HCT116 (cell line): Measurements from ENCODE around the gene COL18A1. TPM values are rescaled to one million over a fixed set of nuclear protein-coding genes. Genes with fewer than 3 reads are reported as not detected.

Experiments used
- ATAC-seq: fragments of 200-7000 bp; cut with Tn5 transposase; 2 replicates; pipeline ENCODE4 v1.9.1; 2020; ENCODE audit warnings: mild to moderate bottlenecking, moderate library complexity
- BruUV-seq: library from RNA; stranded (reverse); fragments of 400-500 nt; replicated peaks from 2 replicates; lab custom pipeline; 2021; lab: Mats Ljungman, UMichigan
- CTCF ChIA-PET: fragments of 300-600 bp; sonication (Branson Sonifier 250); formaldehyde crosslinking; loops from one replicate; lab custom pipeline; 2021; ENCODE audit warnings: antibody characterized with exemption; lab: Charles Lee
- POLR2A ChIA-PET: fragments of 300-600, 350-600 bp; sonication (Branson Sonifier 250); formaldehyde crosslinking; loops from one replicate; lab custom pipeline; 2021; ENCODE audit warnings: antibody characterized with exemption; lab: Charles Lee
- RAD21 ChIA-PET, 2 experiments: fragments of 300-600 bp; sonication (Branson Sonifier 250); formaldehyde crosslinking; loops; one replicate each; lab custom pipeline; 2023; ENCODE audit warnings: low total read pairs in 2 of 2; ENCODE audit not compliant: uncharacterized antibody in 2 of 2, unreplicated experiment in 2 of 2, low non-redundant PET in 1 of 2; lab: Charles Lee
- DNase-seq: peaks from one replicate; pipeline ENCODE4 v3.0.0-alpha.2; 2010; ENCODE audit warnings: low read depth, low spot score
- H2AFZ ChIP-seq: fragments of 200-600 bp; shearing (Covaris generic), sonication (generic); 2 replicates; pipeline ENCODE4 v1.6.1; 2017; ENCODE audit warnings: low read depth, mixed run types, mixed read lengths, antibody characterized with exemption, low read length; ENCODE audit not compliant: poor library complexity, severe bottlenecking
- H3K27ac ChIP-seq: 2 replicates; pipeline ENCODE4 v1.5.1; 2012; ENCODE audit warnings: low read depth, low read length
- H3K27me3 ChIP-seq: fragments of 200-600 bp; sonication (generic); 2 replicates; pipeline ENCODE4 v1.6.1; 2016; ENCODE audit warnings: mixed run types, low read length, mixed read lengths; ENCODE audit not compliant: insufficient read depth
- H3K36me3 ChIP-seq, 2 experiments: fragments of 200-500 bp in 1 of 2; fragments of 200-600 bp in 1 of 2; sonication (Bioruptor generic) in 1 of 2; sonication (generic) in 1 of 2; 2 replicates each; pipeline versions ENCODE4 v1.5.1 to v1.6.1; 2014 to 2016; ENCODE audit warnings: low read length in 2 of 2, inconsistent platforms in 1 of 2, mixed read lengths in 1 of 2, mixed run types in 1 of 2; ENCODE audit not compliant: insufficient read depth in 2 of 2, control insufficient read depth in 1 of 2
- H3K4me1 ChIP-seq, 2 experiments: fragments of 200-600 bp in 1 of 2; sonication (generic) in 1 of 2; 2 replicates each; pipeline versions ENCODE4 v1.5.1 to v1.6.1; 2012 to 2017; ENCODE audit warnings: low read length in 2 of 2, inconsistent platforms in 1 of 2, mild to moderate bottlenecking in 1 of 2, mixed read lengths in 1 of 2, mixed run types in 1 of 2, moderate library complexity in 1 of 2; ENCODE audit not compliant: insufficient read depth in 2 of 2, control insufficient read depth in 1 of 2
- H3K4me2 ChIP-seq: fragments of 200-600 bp; sonication (generic); 2 replicates; pipeline ENCODE4 v1.6.1; 2017; ENCODE audit warnings: mixed run types, low read length, mixed read lengths
- H3K4me3 ChIP-seq, 2 experiments: fragments of 200-600 bp in 1 of 2; sonication (generic) in 1 of 2; replicated peaks in 1 of 2; 2 replicates each; pipeline ENCODE4 v1.5.1; 2011 to 2016; ENCODE audit warnings: low read length in 2 of 2, control low read depth in 1 of 2, low read depth in 1 of 2, mild to moderate bottlenecking in 1 of 2, mixed read lengths in 1 of 2, mixed run types in 1 of 2
- H3K79me2 ChIP-seq: fragments of 200-600 bp; sonication (generic); 2 replicates; pipeline ENCODE4 v1.6.1; 2017; ENCODE audit warnings: mild to moderate bottlenecking, mixed run types, low read length, moderate library complexity, mixed read lengths; ENCODE audit not compliant: insufficient read depth
- H3K9ac ChIP-seq: fragments of 200-600 bp; sonication (generic); 2 replicates; pipeline ENCODE4 v1.6.1; 2016; ENCODE audit warnings: low read length, mixed read lengths
- H3K9me2 ChIP-seq: fragments of 200-600 bp; sonication (generic), shearing (Covaris generic); 2 replicates; pipeline ENCODE4 v1.6.1; 2017; ENCODE audit warnings: mixed run types, mild to moderate bottlenecking, moderate library complexity; ENCODE audit not compliant: insufficient read depth
- H3K9me3 ChIP-seq, 2 experiments: fragments of 200-500 bp in 1 of 2; fragments of 200-600 bp in 1 of 2; sonication (Bioruptor generic) in 1 of 2; sonication (generic) in 1 of 2; 2 replicates each; pipeline ENCODE4 v1.6.1; 2014 to 2017; ENCODE audit warnings: low read length in 2 of 2, mixed read lengths in 2 of 2, inconsistent platforms in 1 of 2, low read depth in 1 of 2, mild to moderate bottlenecking in 1 of 2, mixed run types in 1 of 2, moderate library complexity in 1 of 2; ENCODE audit not compliant: control insufficient read depth in 1 of 2, insufficient read depth in 1 of 2
- H4K20me1 ChIP-seq: fragments of 200-600 bp; sonication (generic), shearing (Covaris generic); 2 replicates; pipeline ENCODE4 v1.6.1; 2017; ENCODE audit warnings: mixed run types, mild to moderate bottlenecking, moderate library complexity; ENCODE audit not compliant: insufficient read depth
- CBX3 ChIP-seq: IDR thresholded peaks from 2 replicates; pipeline ENCODE4 v1.6.1; 2012; ENCODE audit warnings: low read depth
- CEBPB ChIP-seq: IDR thresholded peaks from 2 replicates; pipeline ENCODE4 v1.6.1; 2012; ENCODE audit warnings: low read depth
- EGR1 ChIP-seq: IDR thresholded peaks from 2 replicates; pipeline ENCODE4 v1.6.1; 2012; ENCODE audit warnings: low read depth
- ELF1 ChIP-seq: IDR thresholded peaks from 2 replicates; pipeline ENCODE4 v1.6.1; 2012; ENCODE audit warnings: low read depth, borderline replicate concordance
- EZH2 ChIP-seq: fragments of 200-600 bp; sonication (generic); IDR thresholded peaks from 2 replicates; pipeline ENCODE4 v1.6.1; 2017; ENCODE audit warnings: antibody characterized with exemption, mixed run types
- EZH2phosphoT487 ChIP-seq: fragments of 200-600 bp; IDR thresholded peaks from 2 replicates; pipeline ENCODE4 v1.6.1; 2018; ENCODE audit warnings: antibody characterized with exemption, borderline replicate concordance
- FOSL1 ChIP-seq: IDR thresholded peaks from 2 replicates; pipeline ENCODE4 v1.6.1; 2012; ENCODE audit warnings: low read depth
- JUND ChIP-seq: IDR thresholded peaks from 2 replicates; pipeline ENCODE4 v1.6.1; 2012
- SIN3A ChIP-seq: IDR thresholded peaks from 2 replicates; pipeline ENCODE4 v1.6.1; 2012; ENCODE audit warnings: low read depth
- SP1 ChIP-seq: IDR thresholded peaks from 2 replicates; pipeline ENCODE4 v1.6.1; 2012; ENCODE audit warnings: low read depth
- SRF ChIP-seq: IDR thresholded peaks from 2 replicates; pipeline ENCODE4 v1.6.1; 2012; ENCODE audit warnings: low read depth
- TCF7L2 ChIP-seq: IDR thresholded peaks from 2 replicates; pipeline ENCODE4 v1.7.0; 2011; ENCODE audit warnings: borderline replicate concordance, inconsistent platforms; ENCODE audit not compliant: insufficient read depth, insufficient read length; ENCODE audit errors: extremely low read depth
- ZFX ChIP-seq: fragments of 450-650 bp; IDR thresholded peaks from 2 replicates; pipeline ENCODE4 v1.6.1; 2017
- ZNF274 ChIP-seq: fragments of 200-500 bp; sonication (Bioruptor generic); IDR thresholded peaks from 2 replicates; pipeline ENCODE4 v1.6.1; 2014; ENCODE audit warnings: mild to moderate bottlenecking, low read depth, low read length, inconsistent platforms
- intact Hi-C: fragments of 100-400 bp; cut with micrococcal nuclease; formaldehyde crosslinking; loops from 2 replicates; pipeline ENCODE4 v1.10.0; 2022
- total RNA-seq: library from RNA; stranded (reverse); gene quantifications from one replicate; pipeline ENCODE4 v1.2.1, GENCODE V29; 2021; ENCODE audit not compliant: unreplicated experiment
- TF ChIP-seq, protein P1 (sequence below): IDR thresholded peaks from 2 replicates; pipeline ENCODE4 v1.6.1; 2012; ENCODE audit warnings: low read depth
- TF ChIP-seq, protein P2 (sequence below), 3 experiments: fragments of 200-600 bp in 1 of 3; sonication (generic) in 1 of 3; IDR thresholded peaks in 2 of 3; conservative IDR thresholded peaks in 1 of 3; 2 replicates each; pipeline ENCODE4 v1.5.1; 2012 to 2017; ENCODE audit warnings: low read depth in 2 of 3, low read length in 2 of 3, antibody characterized with exemption in 1 of 3, borderline replicate concordance in 1 of 3, control low read depth in 1 of 3, mild to moderate bottlenecking in 1 of 3, mixed read lengths in 1 of 3, mixed run types in 1 of 3, moderate library complexity in 1 of 3; ENCODE audit not compliant: insufficient read depth in 1 of 3
- TF ChIP-seq, protein P3 (sequence below): IDR thresholded peaks from 2 replicates; pipeline ENCODE4 v1.6.1; 2012
- TF ChIP-seq, protein P4 (sequence below): IDR thresholded peaks from 2 replicates; pipeline ENCODE4 v1.6.1; 2012

COL18A1 gene
- total RNA-seq, 1 experiment from 2014 or later: 59.5 TPM

DNA sequence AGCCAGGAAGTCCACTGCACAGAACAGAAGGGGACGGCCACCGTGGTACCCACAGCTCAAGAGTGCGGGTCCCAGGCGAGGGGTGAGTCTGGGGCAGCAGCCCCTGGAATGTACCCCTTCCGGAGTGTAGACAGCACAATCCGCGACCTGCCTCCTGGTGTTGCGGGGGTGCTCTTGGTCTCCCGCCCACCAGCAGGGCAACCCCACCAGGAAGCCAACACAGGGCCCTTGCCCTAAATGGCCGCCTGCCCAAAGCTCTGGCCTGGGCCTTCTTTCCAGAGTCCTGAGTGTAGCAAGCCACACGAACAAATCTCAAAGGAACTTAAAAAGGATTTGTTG is 138.4 kb downstream of the COL18A1 start:
- POLR2A ChIA-PET: no interaction called here
- ATAC-seq (no peak), DNase-seq (no peak)
- H3K36me3 ChIP-seq: peaks cover 0 to 7% of the 10 kb centered on the region in 2 experiments; a peak in 2 of 4 replicates
- H3K9me2 ChIP-seq: no peaks in the 10 kb centered on the region
- intact Hi-C loops: no loop called here
- H3K27ac ChIP-seq: peak overlapping the region; percentile 16; the same call in 1 of the 2 replicates
- peak overlapping the region; percentile 99 for H3K4me2 ChIP-seq
- H3K79me2 ChIP-seq: peaks cover 33% of the 10 kb centered on the region
- 0 out of 4 replicates have a peak overlapping the region, but pooled peaks of 1 of the 2 experiments have one; percentile 92 for H3K4me3 ChIP-seq
- TF ChIP-seq SRF: no peak
- TF ChIP-seq SP1: no peak
- no peak for TF ChIP-seq CEBPB
- no peak for TF ChIP-seq TCF7L2
- TF ChIP-seq, protein P1, sequence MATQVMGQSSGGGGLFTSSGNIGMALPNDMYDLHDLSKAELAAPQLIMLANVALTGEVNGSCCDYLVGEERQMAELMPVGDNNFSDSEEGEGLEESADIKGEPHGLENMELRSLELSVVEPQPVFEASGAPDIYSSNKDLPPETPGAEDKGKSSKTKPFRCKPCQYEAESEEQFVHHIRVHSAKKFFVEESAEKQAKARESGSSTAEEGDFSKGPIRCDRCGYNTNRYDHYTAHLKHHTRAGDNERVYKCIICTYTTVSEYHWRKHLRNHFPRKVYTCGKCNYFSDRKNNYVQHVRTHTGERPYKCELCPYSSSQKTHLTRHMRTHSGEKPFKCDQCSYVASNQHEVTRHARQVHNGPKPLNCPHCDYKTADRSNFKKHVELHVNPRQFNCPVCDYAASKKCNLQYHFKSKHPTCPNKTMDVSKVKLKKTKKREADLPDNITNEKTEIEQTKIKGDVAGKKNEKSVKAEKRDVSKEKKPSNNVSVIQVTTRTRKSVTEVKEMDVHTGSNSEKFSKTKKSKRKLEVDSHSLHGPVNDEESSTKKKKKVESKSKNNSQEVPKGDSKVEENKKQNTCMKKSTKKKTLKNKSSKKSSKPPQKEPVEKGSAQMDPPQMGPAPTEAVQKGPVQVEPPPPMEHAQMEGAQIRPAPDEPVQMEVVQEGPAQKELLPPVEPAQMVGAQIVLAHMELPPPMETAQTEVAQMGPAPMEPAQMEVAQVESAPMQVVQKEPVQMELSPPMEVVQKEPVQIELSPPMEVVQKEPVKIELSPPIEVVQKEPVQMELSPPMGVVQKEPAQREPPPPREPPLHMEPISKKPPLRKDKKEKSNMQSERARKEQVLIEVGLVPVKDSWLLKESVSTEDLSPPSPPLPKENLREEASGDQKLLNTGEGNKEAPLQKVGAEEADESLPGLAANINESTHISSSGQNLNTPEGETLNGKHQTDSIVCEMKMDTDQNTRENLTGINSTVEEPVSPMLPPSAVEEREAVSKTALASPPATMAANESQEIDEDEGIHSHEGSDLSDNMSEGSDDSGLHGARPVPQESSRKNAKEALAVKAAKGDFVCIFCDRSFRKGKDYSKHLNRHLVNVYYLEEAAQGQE: no peak
- TF ChIP-seq ZNF274: no peak
- TF ChIP-seq EGR1: no peak
- TF ChIP-seq, protein P2, sequence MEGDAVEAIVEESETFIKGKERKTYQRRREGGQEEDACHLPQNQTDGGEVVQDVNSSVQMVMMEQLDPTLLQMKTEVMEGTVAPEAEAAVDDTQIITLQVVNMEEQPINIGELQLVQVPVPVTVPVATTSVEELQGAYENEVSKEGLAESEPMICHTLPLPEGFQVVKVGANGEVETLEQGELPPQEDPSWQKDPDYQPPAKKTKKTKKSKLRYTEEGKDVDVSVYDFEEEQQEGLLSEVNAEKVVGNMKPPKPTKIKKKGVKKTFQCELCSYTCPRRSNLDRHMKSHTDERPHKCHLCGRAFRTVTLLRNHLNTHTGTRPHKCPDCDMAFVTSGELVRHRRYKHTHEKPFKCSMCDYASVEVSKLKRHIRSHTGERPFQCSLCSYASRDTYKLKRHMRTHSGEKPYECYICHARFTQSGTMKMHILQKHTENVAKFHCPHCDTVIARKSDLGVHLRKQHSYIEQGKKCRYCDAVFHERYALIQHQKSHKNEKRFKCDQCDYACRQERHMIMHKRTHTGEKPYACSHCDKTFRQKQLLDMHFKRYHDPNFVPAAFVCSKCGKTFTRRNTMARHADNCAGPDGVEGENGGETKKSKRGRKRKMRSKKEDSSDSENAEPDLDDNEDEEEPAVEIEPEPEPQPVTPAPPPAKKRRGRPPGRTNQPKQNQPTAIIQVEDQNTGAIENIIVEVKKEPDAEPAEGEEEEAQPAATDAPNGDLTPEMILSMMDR (IDR thresholded peaks at IDR 0.05 in 2 of 3, conservative IDR thresholded peaks at IDR 0.05 in 1 of 3; ENCODE audit: borderline replicate concordance in 1 of 3, insufficient read depth in 1 of 3, low read depth in 2 of 3, low read length in 2 of 3): no peak
- TF ChIP-seq, protein P3, sequence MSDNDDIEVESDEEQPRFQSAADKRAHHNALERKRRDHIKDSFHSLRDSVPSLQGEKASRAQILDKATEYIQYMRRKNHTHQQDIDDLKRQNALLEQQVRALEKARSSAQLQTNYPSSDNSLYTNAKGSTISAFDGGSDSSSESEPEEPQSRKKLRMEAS: no peak
- TF ChIP-seq JUND: no peak
- TF ChIP-seq, protein P4, sequence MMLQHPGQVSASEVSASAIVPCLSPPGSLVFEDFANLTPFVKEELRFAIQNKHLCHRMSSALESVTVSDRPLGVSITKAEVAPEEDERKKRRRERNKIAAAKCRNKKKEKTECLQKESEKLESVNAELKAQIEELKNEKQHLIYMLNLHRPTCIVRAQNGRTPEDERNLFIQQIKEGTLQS: no peak
- no peak for TF ChIP-seq EZH2phosphoT487
- no peak for TF ChIP-seq EZH2
- no peak for TF ChIP-seq CBX3
- TF ChIP-seq FOSL1: no peak
- no peak for TF ChIP-seq ZFX
- TF ChIP-seq ELF1: no peak
- no peak for TF ChIP-seq SIN3A
- BruUV-seq: TSS peak; percentile 70
- no peaks in the 10 kb centered on the region for H3K9me3 ChIP-seq
- CTCF ChIA-PET: no interaction called here
- H4K20me1 ChIP-seq: no peaks in the 10 kb centered on the region
- H2AFZ ChIP-seq: no peak overlapping the region
- peaks cover 4 to 18% of the 10 kb centered on the region in 2 experiments for H3K4me1 ChIP-seq
- RAD21 ChIA-PET: no interaction called here
- H3K9ac ChIP-seq: peak overlapping the region; percentile 97; the same call in 1 of the 2 replicates
- H3K27me3 ChIP-seq: no peaks in the 10 kb centered on the region
